ENCODE results near the gene FARS2.

- no peak for TF ChIP-seq POLR2A (IDR thresholded peaks at IDR 0.05)
- TF ChIP-seq, protein P1, sequence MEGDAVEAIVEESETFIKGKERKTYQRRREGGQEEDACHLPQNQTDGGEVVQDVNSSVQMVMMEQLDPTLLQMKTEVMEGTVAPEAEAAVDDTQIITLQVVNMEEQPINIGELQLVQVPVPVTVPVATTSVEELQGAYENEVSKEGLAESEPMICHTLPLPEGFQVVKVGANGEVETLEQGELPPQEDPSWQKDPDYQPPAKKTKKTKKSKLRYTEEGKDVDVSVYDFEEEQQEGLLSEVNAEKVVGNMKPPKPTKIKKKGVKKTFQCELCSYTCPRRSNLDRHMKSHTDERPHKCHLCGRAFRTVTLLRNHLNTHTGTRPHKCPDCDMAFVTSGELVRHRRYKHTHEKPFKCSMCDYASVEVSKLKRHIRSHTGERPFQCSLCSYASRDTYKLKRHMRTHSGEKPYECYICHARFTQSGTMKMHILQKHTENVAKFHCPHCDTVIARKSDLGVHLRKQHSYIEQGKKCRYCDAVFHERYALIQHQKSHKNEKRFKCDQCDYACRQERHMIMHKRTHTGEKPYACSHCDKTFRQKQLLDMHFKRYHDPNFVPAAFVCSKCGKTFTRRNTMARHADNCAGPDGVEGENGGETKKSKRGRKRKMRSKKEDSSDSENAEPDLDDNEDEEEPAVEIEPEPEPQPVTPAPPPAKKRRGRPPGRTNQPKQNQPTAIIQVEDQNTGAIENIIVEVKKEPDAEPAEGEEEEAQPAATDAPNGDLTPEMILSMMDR (IDR thresholded peaks at IDR 0.05 in 8 of 11, conservative IDR thresholded peaks at IDR 0.05 in 3 of 11), result no peak
- TF ChIP-seq POLR2AphosphoS5 (IDR thresholded peaks at IDR 0.05), result no peak
Observed at GRCh38 chr6:5337573-5337972, 76.3 kb downstream of the FARS2 start.

Measured in spleen (tissue), 7 donors.